CD4-positive, alpha-beta T cell treated with Interleukin-1 beta for 1 hour (primary cell): ENCODE data around the gene GDNF.

ENCODE experiments used
- DNase-seq, 2 donors: peaks; one replicate each; pipeline ENCODE4 v3.0.0-alpha.2; 2020 to 2022

The GDNF gene

GRCh38 chr5:37774912-37775483, 64.8 kb downstream of the GDNF start:
- DNase-seq, result no peak

- no peak for DNase-seq
These were observed 66.0 kb downstream of the GDNF start for GRCh38 chr5:37773809-37774208.

GRCh38 chr5:37772255-37772654, 67.6 kb downstream of the GDNF start:
- no peak for DNase-seq

GRCh38 chr5:37771731-37772130, 68.1 kb downstream of the GDNF start:
- no peak for DNase-seq

- no peak for DNase-seq
These were observed 68.6 kb downstream of the GDNF start for GRCh38 chr5:37771203-37771611.

GRCh38 chr5:37770786-37771185, 69.1 kb downstream of the GDNF start:
- DNase-seq, result no peak

- DNase-seq, result no peak
These were observed 70.0 kb downstream of the GDNF start for GRCh38 chr5:37769840-37770239.

- no peak for DNase-seq
These were observed 70.7 kb downstream of the GDNF start for GRCh38 chr5:37769108-37769507.

GRCh38 chr5:37768371-37768770, 71.5 kb downstream of the GDNF start:
- no peak for DNase-seq

- no peak for DNase-seq
These were observed 71.9 kb downstream of the GDNF start for GRCh38 chr5:37767961-37768360.

- no peak for DNase-seq
These were observed 72.6 kb downstream of the GDNF start for GRCh38 chr5:37767251-37767650.
